ENCODE results near the gene SLC25A12.

SLC25A12 gene

GRCh38 chr2:171836146-171836910 lies 57.7 kb downstream of the SLC25A12 start:
- no peaks in the 10 kb centered on the region for H3K27me3 ChIP-seq
- no peaks in the 10 kb centered on the region for H3K4me1 ChIP-seq
- H3K36me3 ChIP-seq = peaks cover 51 to 56% (median 52%) of the 10 kb centered on the region in 3 donors
- DNase-seq = no peak
- intact Hi-C loops (cut with DNase I; ENCODE audit: low total_unique reads) = no loop called here
- no peak for TF ChIP-seq CTCF (IDR thresholded peaks at IDR 0.05)
- no peaks in the 10 kb centered on the region for H3K9me3 ChIP-seq
- H3K27ac ChIP-seq = no peak overlapping the region
- no peak overlapping the region for H3K4me3 ChIP-seq

- H3K27me3 ChIP-seq = no peaks in the 10 kb centered on the region
- H3K27ac ChIP-seq = no peak overlapping the region
- DNase-seq = no peak
- H3K9me3 ChIP-seq = no peaks in the 10 kb centered on the region
- no peaks in the 10 kb centered on the region for H3K4me1 ChIP-seq
- intact Hi-C loops (cut with DNase I; ENCODE audit: low total_unique reads) = no loop called here
- no peak for TF ChIP-seq CTCF (IDR thresholded peaks at IDR 0.05)
- no peak overlapping the region for H3K4me3 ChIP-seq
- H3K36me3 ChIP-seq = peaks cover 48 to 56% (median 56%) of the 10 kb centered on the region in 3 donors
These were observed 58.7 kb downstream of the SLC25A12 start for GRCh38 chr2:171835386-171835785.

- TF ChIP-seq CTCF (IDR thresholded peaks at IDR 0.05) = no peak
- Histone ChIP-seq H3K36me3 (peaks cover 48 to 65% (median 56%) of the 10 kb centered on the region in 3 donors), H3K27ac (no peak overlapping the region), H3K27me3 (no peaks in the 10 kb centered on the region), H3K9me3 (no peaks in the 10 kb centered on the region), H3K4me3 (no peak overlapping the region), H3K4me1 (no peaks in the 10 kb centered on the region)
- DNase-seq = no peak
- intact Hi-C loops (cut with DNase I; ENCODE audit: low total_unique reads) = no loop called here
These were observed 59.8 kb downstream of the SLC25A12 start for GRCh38 chr2:171834286-171834685.

DNA sequence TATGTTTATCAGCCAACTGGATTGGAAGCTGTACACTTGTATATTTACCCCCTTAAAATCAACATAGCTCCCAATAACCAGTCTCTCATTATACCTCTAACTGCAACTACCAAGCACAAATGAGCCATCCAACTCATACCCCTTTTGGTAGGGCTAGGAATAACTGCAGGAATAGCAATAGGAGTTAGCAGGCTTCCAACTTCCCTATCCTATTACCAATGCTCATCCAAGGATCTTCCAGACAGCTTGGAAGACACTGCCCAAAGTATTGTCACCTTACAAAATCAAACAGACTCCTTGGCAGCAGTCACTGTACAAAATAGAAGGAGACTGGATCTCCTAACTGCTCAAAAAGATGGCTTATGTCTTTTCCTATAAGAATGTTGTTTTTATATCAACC lies 61.6 kb downstream of the SLC25A12 start:
- Histone ChIP-seq H3K36me3 (peaks cover 52 to 81% (median 56%) of the 10 kb centered on the region in 3 donors), H3K27ac (no peak overlapping the region), H3K4me3 (no peak overlapping the region), H3K27me3 (no peaks in the 10 kb centered on the region), H3K9me3 (no peaks in the 10 kb centered on the region), H3K4me1 (no peaks in the 10 kb centered on the region)
- intact Hi-C loops (cut with DNase I; ENCODE audit: low total_unique reads) = no loop called here
- no peak for TF ChIP-seq CTCF (IDR thresholded peaks at IDR 0.05)
- no peak for DNase-seq

DNA sequence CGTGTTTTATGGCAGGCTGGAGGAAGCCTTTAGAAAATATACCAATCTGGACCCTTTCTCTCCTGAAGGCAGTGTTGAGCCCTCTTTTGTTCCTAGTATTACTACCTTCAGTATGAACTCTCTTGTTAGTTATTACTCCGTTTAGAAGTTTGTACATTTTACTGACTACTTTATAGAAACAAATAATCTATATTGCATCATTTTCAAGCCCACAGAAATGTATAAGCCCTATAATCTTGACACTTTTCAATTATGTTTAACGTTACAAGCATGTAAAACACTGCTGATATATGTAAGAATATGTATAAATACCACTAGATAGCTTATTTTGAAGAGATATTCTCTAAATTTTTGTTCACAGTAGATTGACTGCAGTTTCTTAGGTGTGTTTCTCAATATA lies 64.0 kb downstream of the SLC25A12 start:
- intact Hi-C loops (cut with DNase I; ENCODE audit: low total_unique reads) = no loop called here
- Histone ChIP-seq H3K9me3 (no peaks in the 10 kb centered on the region), H3K4me1 (no peaks in the 10 kb centered on the region), H3K36me3 (peaks cover 47 to 90% (median 48%) of the 10 kb centered on the region in 3 donors), H3K27me3 (no peaks in the 10 kb centered on the region), H3K4me3 (no peak overlapping the region), H3K27ac (no peak overlapping the region)
- no peak for TF ChIP-seq CTCF (IDR thresholded peaks at IDR 0.05)
- DNase-seq = no peak
